ENCODE results near the gene HDAC2.

HDAC2 gene

GRCh38 chr6:113949499-113949898, 21.4 kb downstream of the HDAC2 start:
- no peak overlapping the region for H3K4me3 ChIP-seq (ENCODE audit: low read length)
- H3K4me1 ChIP-seq (ENCODE audit: control insufficient read depth, low read length) = no peaks in the 10 kb centered on the region
- H3K27me3 ChIP-seq (ENCODE audit: control insufficient read depth, low read length) = no peaks in the 10 kb centered on the region
- TF ChIP-seq EZH2phosphoT487 (IDR thresholded peaks at IDR 0.05; ENCODE audit: borderline replicate concordance, low read length) (no peak), CTCF (IDR thresholded peaks at IDR 0.05; ENCODE audit: low read depth, low read length, poor library complexity, severe bottlenecking) (no peak)
- no peak overlapping the region for H3K27ac ChIP-seq (ENCODE audit: low read depth, low read length)
- peaks cover 71% of the 10 kb centered on the region for H3K36me3 ChIP-seq (ENCODE audit: control insufficient read depth, low read length)
- no peak overlapping the region for H3K4me2 ChIP-seq (ENCODE audit: low read length)
- H3K9me2 ChIP-seq (replicated peaks; ENCODE audit: control insufficient read depth, low read length) = no peaks in the 10 kb centered on the region
- no peaks in the 10 kb centered on the region for H3K79me2 ChIP-seq (ENCODE audit: control insufficient read depth, low read length)
- no peaks in the 10 kb centered on the region for H4K20me1 ChIP-seq (ENCODE audit: control insufficient read depth, insufficient read depth, low read depth, low read length)
- H3K9me3 ChIP-seq (ENCODE audit: control insufficient read depth, insufficient read depth, low read length) = no peaks in the 10 kb centered on the region
- no peaks in the 10 kb centered on the region for H3F3A ChIP-seq (ENCODE audit: control insufficient read depth, insufficient read depth)

GRCh38 chr6:113944701-113945100, 26.2 kb downstream of the HDAC2 start:
- Histone ChIP-seq H3K27me3 (ENCODE audit: control insufficient read depth, low read length) (no peaks in the 10 kb centered on the region), H3K9me2 (replicated peaks; ENCODE audit: control insufficient read depth, low read length) (no peaks in the 10 kb centered on the region), H3K27ac (ENCODE audit: low read depth, low read length) (no peak overlapping the region), H3K4me1 (ENCODE audit: control insufficient read depth, low read length) (no peaks in the 10 kb centered on the region), H3K4me2 (ENCODE audit: low read length) (no peak overlapping the region), H3K79me2 (ENCODE audit: control insufficient read depth, low read length) (no peaks in the 10 kb centered on the region), H3K9me3 (ENCODE audit: control insufficient read depth, insufficient read depth, low read length) (no peaks in the 10 kb centered on the region), H4K20me1 (ENCODE audit: control insufficient read depth, insufficient read depth, low read depth, low read length) (no peaks in the 10 kb centered on the region), H3F3A (ENCODE audit: control insufficient read depth, insufficient read depth) (no peaks in the 10 kb centered on the region), H3K4me3 (ENCODE audit: low read length) (no peak overlapping the region), H3K36me3 (ENCODE audit: control insufficient read depth, low read length) (peaks cover 82% of the 10 kb centered on the region)
- TF ChIP-seq EZH2phosphoT487 (IDR thresholded peaks at IDR 0.05; ENCODE audit: borderline replicate concordance, low read length) (no peak), CTCF (IDR thresholded peaks at IDR 0.05; ENCODE audit: low read depth, low read length, poor library complexity, severe bottlenecking) (no peak)

- Histone ChIP-seq H3K36me3 (ENCODE audit: control insufficient read depth, low read length) (peaks cover 60% of the 10 kb centered on the region), H3K4me3 (ENCODE audit: low read length) (no peak overlapping the region), H3K79me2 (ENCODE audit: control insufficient read depth, low read length) (no peaks in the 10 kb centered on the region), H3K4me2 (ENCODE audit: low read length) (no peak overlapping the region), H3K27ac (ENCODE audit: low read depth, low read length) (no peak overlapping the region), H3K27me3 (ENCODE audit: control insufficient read depth, low read length) (no peaks in the 10 kb centered on the region), H3K4me1 (ENCODE audit: control insufficient read depth, low read length) (no peaks in the 10 kb centered on the region), H3K9me2 (replicated peaks; ENCODE audit: control insufficient read depth, low read length) (no peaks in the 10 kb centered on the region), H4K20me1 (ENCODE audit: control insufficient read depth, insufficient read depth, low read depth, low read length) (no peaks in the 10 kb centered on the region), H3K9me3 (ENCODE audit: control insufficient read depth, insufficient read depth, low read length) (no peaks in the 10 kb centered on the region), H3F3A (ENCODE audit: control insufficient read depth, insufficient read depth) (peaks cover 8% of the 10 kb centered on the region)
- TF ChIP-seq EZH2phosphoT487 (IDR thresholded peaks at IDR 0.05; ENCODE audit: borderline replicate concordance, low read length) (no peak), CTCF (IDR thresholded peaks at IDR 0.05; ENCODE audit: low read depth, low read length, poor library complexity, severe bottlenecking) (no peak)
These were observed 31.1 kb downstream of the HDAC2 start for GRCh38 chr6:113939825-113940224.
